Measurements from ENCODE around the gene TEX30. TPM values are rescaled to one million over a fixed set of nuclear protein-coding genes. Genes with fewer than 3 reads are reported as not detected.
A peak's percentile ranks its signal among the peaks of the same experiment; 100 is the strongest.

The TEX30 gene
- total RNA-seq, 1 experiment from 2014 or later = 51.5 TPM

DNA sequence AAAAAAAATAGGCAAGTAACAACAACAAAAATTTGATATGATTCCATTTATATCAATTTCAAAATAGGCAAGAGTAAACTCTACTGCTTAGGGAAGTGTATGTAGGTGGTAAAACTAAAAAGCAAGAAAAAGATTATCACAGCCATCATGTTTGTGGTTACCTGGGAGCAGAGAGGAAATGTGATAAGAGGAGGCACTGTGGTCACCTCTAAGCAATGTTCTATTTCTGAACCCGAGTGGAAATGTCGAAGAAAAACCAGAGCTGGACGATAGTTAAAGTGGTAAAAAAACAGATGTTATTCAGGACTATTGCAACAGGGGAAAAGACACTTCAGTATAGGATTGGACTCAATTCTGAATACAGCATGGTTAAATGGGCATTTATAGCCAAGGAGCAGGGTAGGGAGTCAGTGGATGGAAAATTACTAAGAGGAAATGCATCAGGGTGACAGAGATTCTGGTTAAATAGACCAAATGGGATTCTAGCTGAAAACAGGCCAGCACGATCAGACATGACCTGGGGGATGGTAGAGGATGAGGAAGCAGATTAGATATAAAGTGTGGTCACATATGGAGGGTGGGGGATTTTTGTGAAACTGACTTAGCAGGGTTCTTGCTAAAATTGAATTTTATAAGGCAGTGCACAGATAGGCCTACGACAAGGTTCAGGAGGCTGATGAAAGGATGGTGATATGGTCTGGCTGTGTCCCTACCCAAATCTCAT lies 6.0 kb upstream of the TEX30 start:
- DNase-seq (ENCODE audit: low read depth) = no peak

DNA sequence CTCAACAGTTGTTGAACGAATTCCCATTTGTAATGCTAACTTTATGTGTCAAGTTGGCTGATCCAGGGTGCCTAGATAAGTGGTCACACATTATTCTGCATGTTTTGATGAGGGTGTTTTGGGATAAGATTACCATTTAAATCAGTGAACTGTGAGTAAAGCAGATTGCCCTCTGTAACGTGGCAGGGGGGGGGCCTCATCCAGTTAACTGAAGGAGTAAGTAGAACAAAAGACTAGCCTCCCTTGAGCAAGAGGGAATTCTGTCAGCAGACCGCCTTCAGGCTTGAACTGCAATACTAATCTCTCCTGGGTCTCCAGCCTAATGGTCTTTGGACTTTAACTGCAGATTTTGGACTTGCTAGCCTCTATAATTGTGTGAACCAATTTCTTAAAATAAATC lies 4.2 kb upstream of the TEX30 start:
- no peak for DNase-seq (ENCODE audit: low read depth)

DNA sequence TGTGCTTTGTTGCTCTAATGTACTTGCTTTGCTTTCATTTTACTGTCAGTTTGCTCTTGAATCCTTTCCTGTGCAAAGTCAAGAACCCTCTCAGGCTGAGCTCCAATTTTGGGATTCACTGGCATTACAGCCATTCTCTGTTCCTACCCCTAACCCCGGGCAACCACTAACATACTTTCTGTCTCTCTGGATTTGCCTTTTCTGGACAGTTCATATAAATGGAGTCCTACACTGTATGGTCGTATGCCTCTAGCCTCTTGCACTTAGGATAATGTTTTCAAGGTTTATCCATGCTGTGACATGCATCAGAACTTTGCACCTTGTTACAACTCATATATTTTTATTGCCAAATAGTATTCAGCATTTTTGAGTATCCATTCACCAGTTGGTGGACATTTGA lies 2.7 kb upstream of the TEX30 start:
- DNase-seq (ENCODE audit: low read depth) = no peak

DNA sequence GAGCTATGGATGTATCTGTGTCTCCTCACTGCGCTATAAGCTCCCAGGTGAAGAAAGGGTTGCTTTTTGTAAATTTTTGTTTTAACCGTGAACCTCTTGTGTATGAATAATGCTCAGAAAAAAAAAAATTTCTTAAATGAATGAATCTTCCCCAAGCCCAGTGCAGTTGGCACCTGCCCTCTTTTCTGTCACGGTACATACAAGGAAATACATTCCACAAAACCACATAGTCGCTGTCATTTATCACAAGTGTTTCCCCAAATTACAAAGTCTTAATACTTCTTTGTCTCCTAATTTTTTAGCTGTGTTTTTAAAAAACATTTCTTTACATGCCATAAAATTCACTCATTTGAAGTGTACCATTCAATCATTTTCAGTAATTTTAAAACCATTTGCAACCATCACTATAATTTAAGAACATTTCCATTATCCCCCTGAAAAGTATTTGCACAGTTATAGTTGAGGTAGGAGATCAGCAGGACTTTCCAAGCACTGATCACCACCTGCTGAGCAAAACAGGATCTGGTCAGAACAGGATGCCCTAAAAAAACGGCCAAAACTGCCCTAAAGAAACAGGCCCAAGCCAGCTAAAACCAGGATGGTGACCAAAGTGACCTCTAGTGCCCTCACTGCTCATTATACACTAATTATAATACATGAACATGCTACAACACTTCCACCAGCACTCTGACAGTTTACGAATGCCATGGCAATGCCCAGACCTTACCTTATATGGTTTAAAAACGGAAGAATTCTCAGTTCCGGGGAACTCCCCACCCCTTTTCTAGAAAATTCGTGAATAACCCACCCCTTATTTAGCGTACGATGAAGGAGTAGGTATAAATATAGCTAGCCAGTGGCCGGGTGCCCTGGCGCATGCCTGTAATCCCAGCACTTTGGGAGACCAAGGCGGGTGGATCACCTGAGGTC lies 1.3 kb upstream of the TEX30 start:
- no peak for DNase-seq (ENCODE audit: low read depth)

DNA sequence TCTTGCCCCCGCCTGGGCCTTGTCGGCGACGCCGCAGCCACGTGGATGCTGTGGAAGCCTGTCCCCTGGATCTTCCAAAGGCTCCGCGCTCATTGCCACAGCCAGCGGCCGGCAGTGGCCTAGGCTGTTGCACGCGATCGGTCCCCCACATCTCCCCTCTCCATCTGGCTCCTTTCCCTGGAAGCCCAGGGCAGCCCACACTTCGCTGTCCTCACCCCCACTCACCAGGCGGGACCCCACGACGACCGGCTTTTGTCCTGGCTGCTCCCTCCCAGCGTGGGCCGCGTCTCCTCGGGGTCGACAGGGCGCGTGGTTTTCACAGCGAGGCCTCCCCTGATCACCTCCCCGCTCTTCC lies 605 bp upstream of the TEX30 start:
- DNase-seq (ENCODE audit: low read depth) = no peak

DNA sequence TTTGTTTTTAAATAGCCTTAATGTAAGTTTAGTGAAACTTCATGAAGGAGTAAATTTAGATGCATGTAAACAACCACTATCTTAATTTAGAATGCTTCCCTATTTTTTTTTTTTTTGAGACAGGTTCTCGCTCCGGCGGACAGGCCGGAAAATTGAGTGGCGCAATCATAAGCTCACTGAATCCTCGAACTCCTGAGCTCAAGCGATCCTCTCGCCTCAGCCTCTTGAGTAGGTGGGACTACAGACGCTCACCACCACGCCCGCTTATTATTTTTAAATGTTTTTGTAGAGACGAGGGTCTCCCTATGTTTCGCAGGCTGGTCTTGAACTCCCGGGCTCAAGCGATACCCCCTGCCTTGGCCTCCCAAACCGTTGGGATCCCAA lies 1.6 kb downstream of the TEX30 start:
- DNase-seq (ENCODE audit: low read depth) = no peak

DNA sequence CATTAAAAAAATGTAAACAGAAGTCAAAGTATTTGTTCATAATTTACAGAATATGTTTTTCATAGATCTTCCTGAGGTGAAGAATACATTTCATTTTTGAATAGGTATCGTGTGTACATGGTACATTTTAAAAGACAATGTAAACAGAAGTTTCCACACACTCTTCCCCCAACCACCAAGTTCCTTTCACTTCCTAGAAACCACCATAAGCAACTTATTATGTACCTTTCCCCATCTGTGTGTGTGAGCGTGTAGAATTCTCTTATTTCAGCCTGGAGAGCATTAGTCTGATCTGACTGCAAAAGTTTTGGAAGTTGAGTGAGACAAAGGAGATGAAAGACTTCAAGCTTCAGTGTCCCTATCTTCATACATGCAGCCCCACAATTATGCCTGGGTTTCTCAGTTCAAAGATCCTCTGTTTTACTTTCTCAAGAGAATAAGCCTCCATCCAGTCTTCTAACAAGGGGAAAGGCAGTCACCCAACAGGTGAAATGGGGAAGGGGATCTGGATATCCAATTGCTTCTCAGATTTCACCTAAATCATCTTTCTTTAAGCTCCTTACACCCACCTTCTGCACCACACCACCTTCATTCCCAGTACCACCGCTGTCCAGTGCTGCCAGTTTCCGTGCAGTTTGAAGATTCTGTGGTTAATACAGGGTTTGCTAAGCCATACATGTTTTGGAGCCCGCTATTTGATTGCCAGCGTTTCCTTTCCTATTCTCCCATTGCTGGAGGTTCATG lies 2.1 kb downstream of the TEX30 start:
- DNase-seq (ENCODE audit: low read depth) = no peak

DNA sequence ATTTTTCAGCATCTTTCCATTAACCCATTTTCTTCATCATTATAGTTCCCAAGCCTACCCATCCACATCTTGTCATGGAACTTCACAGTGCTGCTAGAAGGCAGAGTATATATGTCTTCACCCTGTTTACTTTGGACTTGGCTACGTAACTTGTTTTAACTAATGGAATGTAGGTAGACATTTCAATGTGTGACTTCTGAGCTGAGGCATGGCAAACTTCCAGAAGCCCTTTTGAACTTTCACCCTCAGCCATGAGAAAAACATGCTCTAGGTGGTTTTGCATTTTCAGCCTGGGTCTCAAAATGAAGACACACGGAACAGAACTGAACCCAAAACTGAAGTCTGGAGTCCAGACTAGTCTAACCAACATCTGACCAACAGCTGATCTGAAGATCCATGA lies 3.2 kb downstream of the TEX30 start:
- no peak for DNase-seq (ENCODE audit: low read depth)

DNA sequence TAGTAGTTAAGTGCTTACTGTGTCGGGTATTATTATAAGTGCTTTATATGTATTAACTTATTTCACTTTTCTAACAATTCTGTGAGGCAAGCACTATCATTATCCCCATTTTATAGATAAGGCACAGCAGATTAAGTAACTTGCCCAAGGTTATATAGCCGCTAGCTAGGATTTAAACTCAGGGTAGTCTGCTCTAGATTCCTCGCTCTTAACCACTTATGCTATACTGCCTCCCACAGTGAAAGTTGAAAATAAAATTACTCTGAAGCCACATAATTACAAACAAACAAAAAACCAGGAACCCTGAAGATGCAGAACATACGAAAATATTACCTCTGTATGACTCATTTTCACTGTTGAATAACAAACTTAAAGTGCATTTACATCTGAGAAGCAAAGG lies 3.9 kb downstream of the TEX30 start:
- peak; percentile 6 for DNase-seq (ENCODE audit: low read depth)

DNA sequence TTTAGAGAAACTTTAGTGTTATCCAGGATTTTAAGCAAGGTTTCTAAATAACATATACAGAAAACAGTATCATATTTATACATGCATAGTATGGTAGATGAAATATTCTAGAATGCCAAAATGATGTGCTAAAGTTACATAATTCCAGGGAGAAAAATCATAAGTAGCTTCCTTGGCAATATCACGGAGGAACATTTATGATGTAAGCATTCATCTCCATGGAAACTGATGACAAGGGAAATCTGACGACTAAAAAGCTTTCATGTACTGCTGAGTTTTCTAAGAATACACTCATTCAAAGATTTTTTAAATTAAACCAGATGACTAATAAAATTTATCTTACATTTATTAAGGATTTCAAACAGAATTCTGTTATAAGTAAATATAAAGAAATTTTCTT lies 4.7 kb downstream of the TEX30 start:
- DNase-seq (ENCODE audit: low read depth) = no peak

DNA sequence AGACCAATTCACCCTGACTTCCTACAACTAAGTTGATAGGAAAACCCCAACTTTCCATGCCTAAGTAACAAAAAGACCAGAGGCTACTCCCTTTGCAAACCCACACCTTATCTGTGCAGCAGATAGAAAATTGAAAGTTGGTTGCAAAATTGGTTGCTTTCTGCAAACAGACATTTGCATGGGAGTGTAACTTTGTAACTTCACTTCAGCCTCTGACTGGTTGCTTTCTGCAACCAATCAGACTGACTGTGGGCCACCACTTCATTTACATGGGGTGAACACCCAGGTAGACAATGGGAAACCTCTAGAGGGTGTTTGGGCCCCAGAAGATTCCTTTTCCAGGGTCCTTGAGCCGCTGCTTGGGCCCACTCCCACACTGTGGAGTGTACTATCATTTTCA lies 9.8 kb downstream of the TEX30 start:
- no peak for DNase-seq (ENCODE audit: low read depth)

DNA sequence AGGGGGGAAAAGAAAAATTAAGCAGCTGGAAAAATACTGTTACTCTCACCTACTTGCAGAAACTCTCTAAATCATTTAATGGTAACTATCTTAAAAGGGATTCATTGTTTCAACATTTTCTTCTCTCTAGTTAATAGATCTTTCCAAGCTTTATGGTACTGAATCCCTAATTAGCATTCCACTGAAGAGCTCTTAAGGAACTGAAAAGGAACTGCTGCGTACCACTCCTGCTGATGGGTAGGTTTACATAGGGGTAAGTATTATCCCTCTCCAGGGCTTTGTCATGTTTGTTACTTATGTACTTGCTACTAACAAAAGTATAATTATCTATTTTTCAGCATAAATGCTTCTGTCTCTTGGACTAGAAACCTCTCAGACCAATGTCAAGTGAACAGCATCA lies 12.5 kb downstream of the TEX30 start:
- no peak for DNase-seq (ENCODE audit: low read depth)

DNA sequence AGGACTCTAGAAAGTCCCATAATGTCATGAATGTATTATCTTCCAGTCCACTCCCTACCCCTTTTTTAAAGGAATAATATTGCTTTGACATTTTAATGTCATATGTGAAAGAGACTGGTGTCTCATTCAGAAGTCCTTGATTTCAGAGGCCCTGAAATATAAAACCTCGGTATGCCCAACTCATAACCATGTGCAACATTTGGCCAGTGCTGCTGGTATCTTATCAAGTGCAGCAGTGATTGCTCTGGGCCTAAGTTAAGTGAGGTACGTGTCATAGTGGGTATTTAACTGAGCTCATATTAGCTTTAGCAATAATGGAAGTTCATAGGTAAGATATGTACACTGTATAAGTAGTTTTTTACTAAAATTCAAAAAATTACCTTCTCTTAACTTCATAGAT lies 14.7 kb downstream of the TEX30 start:
- no peak for DNase-seq (ENCODE audit: low read depth)

DNA sequence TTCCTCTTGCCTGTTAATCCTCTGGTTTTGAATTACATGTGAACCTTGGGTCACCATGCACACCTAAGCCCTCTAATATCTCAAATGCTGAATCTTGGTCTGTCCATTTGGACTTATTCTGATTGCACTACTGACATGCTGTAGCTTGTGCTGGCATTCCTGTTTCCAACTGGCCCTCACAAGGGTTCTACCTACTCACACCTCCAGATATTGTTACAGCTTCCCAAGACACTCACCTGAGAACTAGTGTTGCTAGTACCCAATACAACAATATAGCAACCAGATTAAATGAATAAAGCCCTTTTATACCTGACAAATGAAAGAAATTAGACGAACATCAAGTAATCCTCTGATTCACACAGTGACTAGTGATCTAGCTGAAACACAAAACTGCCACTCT lies 16.6 kb downstream of the TEX30 start:
- DNase-seq (ENCODE audit: low read depth) = no peak

DNA sequence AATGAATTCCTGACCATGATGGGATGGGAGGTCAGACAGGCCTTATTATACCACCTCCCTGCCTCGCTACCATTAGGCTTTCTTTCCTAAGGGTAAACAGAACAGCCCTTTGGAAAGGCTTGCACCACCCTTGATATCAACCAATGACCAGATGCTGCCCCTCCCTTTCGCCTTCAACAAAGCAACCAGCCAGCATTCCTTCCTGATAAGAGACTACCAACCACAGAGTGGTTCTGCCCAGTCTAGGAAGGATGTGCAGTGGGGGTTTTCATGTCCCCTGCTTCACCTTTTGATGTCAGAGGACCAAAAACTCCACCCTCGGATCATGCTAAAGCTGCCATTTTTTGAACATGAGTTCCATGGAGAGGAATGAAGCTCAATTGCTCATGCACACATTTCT lies 21.7 kb downstream of the TEX30 start:
- DNase-seq (ENCODE audit: low read depth) = no peak

DNA sequence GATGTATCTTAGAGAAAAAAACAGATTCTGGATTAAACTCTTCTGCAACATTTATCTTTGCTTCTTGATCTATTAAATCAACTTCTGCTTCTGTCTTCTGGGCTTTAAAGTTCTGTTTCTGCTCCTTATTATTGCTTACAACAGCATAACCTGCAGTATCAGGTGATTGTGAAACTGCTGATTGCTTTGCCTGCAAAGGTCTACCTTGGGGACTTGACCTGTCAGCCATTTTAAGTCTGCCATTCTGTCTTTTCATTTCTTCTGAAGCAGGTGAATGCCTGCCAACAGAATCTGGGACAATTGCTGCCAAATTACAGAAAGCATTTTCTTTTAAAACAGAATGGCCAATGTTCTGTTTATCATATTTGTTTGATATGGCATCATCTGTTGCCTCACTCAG lies 31.1 kb downstream of the TEX30 start:
- no peak for DNase-seq (ENCODE audit: low read depth)

DNA sequence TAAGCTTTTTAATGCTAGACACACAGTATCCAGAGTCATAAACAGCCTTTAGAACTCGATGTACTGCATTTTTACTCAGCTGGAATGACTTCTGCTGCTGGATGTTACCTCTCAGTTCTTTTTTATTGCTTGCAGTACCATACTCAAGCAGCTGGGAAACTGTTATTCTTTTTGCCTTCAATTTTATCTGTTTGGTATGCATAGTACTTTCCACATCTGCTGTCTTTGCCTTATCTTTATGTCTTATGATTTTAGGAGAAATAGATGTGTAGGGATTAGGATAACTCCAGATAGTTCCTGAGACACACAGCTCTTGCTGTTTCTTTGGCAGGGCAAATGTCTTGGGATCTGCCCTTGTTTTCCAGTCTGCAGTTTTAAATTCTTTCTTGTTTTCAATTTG lies 31.5 kb downstream of the TEX30 start:
- no peak for DNase-seq (ENCODE audit: low read depth)

DNA sequence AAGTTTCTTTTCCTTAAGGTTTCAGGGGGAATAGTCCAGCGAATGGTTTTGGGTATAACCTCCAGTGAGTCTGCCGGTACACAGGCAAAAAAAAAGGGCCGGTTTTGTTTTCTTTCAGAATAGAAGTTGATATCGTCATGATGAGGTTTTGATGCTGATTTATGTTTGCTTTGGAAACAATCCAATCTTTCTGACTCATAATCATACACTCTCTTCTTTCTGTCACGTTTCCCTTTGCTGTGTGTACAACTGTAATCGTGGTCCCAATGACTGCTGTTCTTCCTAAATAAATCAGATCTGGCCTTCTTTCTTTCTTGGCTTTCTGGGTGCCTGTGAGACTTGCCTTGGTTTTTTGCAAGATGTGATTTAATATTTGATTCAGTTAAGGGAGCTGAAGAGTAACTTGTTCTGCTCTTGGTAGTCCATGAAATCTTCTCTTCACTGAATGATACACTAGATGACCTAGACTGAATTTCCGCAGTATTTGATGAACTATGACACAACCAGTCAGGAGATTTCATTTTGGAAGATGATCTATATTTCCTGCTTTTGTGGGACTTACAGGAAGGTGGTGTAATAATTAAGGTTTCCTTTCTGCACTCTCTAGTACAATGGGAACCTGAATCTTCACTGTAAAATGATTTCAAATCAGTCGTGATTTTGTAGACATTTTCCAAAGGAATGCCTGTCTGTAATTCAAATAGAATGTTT lies 43.9 kb downstream of the TEX30 start:
- DNase-seq (ENCODE audit: low read depth) = peak; percentile 73

DNA sequence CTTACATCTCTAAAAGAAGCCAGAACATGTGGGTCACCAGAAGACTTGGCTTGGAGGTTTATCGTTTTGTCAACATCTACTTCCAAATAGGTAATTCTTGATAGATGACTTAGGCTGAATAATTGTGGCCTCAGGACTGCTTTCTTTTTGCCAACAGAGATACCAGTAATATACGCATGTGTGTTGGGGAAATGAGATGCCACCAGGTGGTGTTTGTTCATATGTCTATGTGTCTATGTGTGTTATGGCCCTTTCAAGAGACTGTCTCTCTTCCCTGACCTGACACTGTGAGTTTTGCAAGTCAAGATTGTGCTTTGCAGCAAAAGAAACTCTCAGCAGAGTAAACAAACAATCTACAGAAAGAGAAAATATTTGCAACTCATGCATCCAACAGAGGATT lies 47.2 kb downstream of the TEX30 start:
- DNase-seq (ENCODE audit: low read depth) = peak; percentile 32

DNA sequence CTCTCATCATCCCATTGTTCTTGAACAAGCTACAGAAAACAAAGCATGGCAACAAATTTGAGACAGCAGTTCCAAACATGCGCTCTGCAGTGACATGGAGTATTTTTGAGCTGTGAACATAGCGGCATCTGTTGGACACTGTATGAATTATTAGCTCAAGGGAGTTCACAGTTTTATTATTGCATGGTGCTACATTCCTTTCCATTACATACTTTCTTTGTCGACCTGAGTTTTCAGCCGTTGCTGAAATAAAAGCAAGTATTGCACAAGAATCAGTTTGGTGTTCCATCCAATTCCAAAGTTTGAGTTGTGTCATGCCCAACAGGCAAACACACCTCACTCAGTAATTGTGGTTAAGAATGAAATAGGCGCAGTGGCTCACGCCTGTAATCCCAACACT lies 48.7 kb downstream of the TEX30 start:
- DNase-seq (ENCODE audit: low read depth) = peak; percentile 53

DNA sequence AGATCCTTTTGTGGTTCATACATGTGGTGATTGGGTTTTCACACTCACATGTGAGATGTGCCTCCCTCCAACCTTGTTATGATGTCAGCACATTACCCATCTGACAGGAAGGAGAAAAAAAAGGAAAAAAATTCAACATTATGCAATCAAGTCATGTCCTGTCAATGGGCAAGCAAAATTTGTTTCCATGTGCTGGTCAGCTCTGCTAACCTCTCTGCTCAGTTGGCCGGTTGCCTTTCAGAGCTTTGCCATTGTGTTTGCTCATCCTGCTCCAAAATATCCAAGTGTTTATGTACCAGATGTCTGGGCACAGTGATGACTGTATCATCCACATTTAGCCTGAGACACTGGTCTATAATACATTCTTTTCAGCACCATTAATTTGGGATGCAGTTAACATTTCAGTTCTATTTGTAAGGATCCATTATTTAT lies 51.8 kb downstream of the TEX30 start:
- DNase-seq (ENCODE audit: low read depth) = no peak

DNA sequence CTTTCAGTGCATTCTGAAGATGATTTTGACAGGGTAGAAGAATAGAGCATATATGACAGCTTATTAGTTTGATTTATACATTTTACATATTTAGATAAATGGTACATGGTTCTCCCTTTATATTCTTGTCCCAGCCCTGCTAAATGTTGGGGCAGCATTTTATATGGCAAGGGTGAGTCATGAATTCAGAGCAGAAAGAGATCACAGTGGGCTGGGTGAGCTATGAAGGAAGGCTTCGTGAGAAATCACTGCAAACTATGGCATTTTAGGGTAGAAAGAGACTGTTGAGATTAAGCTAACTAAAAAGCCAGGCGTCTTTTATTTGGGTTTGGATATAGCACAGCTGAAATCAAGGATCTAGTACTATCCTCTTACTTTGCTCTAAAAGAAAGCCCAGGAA lies 54.8 kb downstream of the TEX30 start:
- DNase-seq (ENCODE audit: low read depth) = peak; percentile 14

Data from M059J (cell line).